NCI-H510A (cell line): ENCODE measurements around the gene RAB7B.

Experiments
- DNase-seq: peaks from one replicate; lab custom pipeline; 2025; lab: John Stamatoyannopoulos, UW

RAB7B gene

DNA sequence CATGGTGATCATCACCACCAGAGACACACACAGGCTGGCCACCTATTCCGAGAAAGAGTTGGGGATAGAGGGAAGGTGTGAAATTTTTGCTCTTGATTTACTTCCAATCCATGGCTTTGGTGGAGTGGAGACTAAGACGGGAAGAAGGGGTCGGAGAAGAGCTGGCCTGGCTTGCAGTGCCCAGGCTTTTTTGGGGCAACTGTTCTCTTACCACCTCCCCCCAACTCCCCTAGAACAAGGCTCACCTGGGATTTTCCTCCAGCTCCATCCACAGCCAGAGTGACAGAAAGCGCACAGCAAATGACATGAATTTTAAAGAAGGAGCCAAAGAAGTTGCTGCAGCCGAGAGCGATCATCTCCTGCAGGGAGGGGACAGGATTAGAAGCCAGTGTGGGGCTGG, 75.9 kb downstream of the RAB7B start:
- DNase-seq = no peak
